CD14-positive monocyte (primary cell): Measurements from ENCODE around the gene PTPRN2. TPM values are rescaled to one million over a fixed set of nuclear protein-coding genes. Genes with fewer than 3 reads are reported as not detected.

ENCODE experiments used
- DNase-seq, 3 donors: peaks; one replicate each; pipeline ENCODE4 v3.0.0-alpha.2; 2011 to 2022
- H2AFZ ChIP-seq: 2 replicates; pipeline ENCODE4 v1.6.0; 2012; ENCODE audit warnings: mild to moderate bottlenecking, low read depth, low read length, inconsistent platforms; ENCODE audit not compliant: insufficient read depth, poor library complexity, severe bottlenecking
- H3K27ac ChIP-seq, 2 donors: 1 replicate in 1 of 2; 2 replicates in 1 of 2; pipeline ENCODE4 v1.5.1; 2012 to 2013; ENCODE audit warnings: low read length in 2 of 2, control low read depth in 1 of 2, inconsistent platforms in 1 of 2, low read depth in 1 of 2, mild to moderate bottlenecking in 1 of 2
- H3K27me3 ChIP-seq, 2 donors: one replicate each; pipeline versions ENCODE4 v1.6.0 to v1.6.1; 2011 to 2013; ENCODE audit warnings: low read length in 2 of 2; ENCODE audit not compliant: control insufficient read depth in 2 of 2, insufficient read depth in 2 of 2
- H3K36me3 ChIP-seq, 2 donors: replicated peaks in 1 of 2; 1 replicate in 1 of 2; 2 replicates in 1 of 2; pipeline versions ENCODE4 v1.5.1 to v1.6.1; 2012 to 2013; ENCODE audit warnings: low read length in 2 of 2, control low read depth in 1 of 2, inconsistent platforms in 1 of 2, mild to moderate bottlenecking in 1 of 2; ENCODE audit not compliant: insufficient read depth in 2 of 2, control insufficient read depth in 1 of 2
- H3K4me1 ChIP-seq, 2 donors: 1 replicate in 1 of 2; 2 replicates in 1 of 2; pipeline versions ENCODE4 v1.5.1 to v1.6.1; 2012 to 2013; ENCODE audit warnings: low read length in 2 of 2, control low read depth in 1 of 2, inconsistent platforms in 1 of 2, mild to moderate bottlenecking in 1 of 2, moderate library complexity in 1 of 2; ENCODE audit not compliant: insufficient read depth in 2 of 2, control insufficient read depth in 1 of 2
- H3K4me2 ChIP-seq: replicated peaks from 2 replicates; pipeline ENCODE3; 2012; ENCODE audit warnings: low read length, moderate library complexity, mild to moderate bottlenecking; ENCODE audit not compliant: poor library complexity, severe bottlenecking; ENCODE audit errors: extremely low read depth
- H3K4me3 ChIP-seq, 3 experiments: fragments of 200-600 bp in 1 of 3; sonication (generic) in 1 of 3; replicated peaks in 1 of 3; 1 replicate in 2 of 3; 2 replicates in 1 of 3; pipeline ENCODE4 v1.5.1; 2011 to 2013; ENCODE audit warnings: low read length in 3 of 3, mild to moderate bottlenecking in 3 of 3, control low read depth in 2 of 3, low read depth in 2 of 3, inconsistent platforms in 1 of 3, moderate library complexity in 1 of 3
- H3K79me2 ChIP-seq: 2 replicates; pipeline ENCODE4 v1.6.0; 2012; ENCODE audit warnings: mild to moderate bottlenecking, control low read depth, inconsistent platforms, low read length, moderate library complexity; ENCODE audit not compliant: insufficient read depth
- H3K9ac ChIP-seq: 2 replicates; pipeline ENCODE4 v1.6.0; 2017; ENCODE audit warnings: low read length, mild to moderate bottlenecking; ENCODE audit not compliant: insufficient read depth, poor library complexity, severe bottlenecking
- H3K9me3 ChIP-seq, 2 donors: replicated peaks in 1 of 2; 1 replicate in 1 of 2; 2 replicates in 1 of 2; pipeline versions ENCODE4 v1.5.1 to v1.6.1; 2012 to 2013; ENCODE audit warnings: low read length in 2 of 2, control low read depth in 1 of 2; ENCODE audit not compliant: control insufficient read depth in 1 of 2, insufficient read depth in 1 of 2
- H4K20me1 ChIP-seq: 2 replicates; pipeline ENCODE4 v1.6.0; 2012; ENCODE audit warnings: mild to moderate bottlenecking, low read length, control low read depth, moderate library complexity; ENCODE audit not compliant: insufficient read depth
- H3K27ac Mint-ChIP-seq, 7 donors: one replicate each; pipeline ENCODE4 v1.8.0; 2020; ENCODE audit warnings: mild to moderate bottlenecking in 7 of 7, mixed read lengths in 7 of 7, moderate library complexity in 6 of 7, inconsistent platforms in 2 of 7
- H3K27me3 Mint-ChIP-seq, 3 donors: one replicate each; pipeline ENCODE4 v1.8.0; 2021 to 2022; ENCODE audit warnings: low read depth in 3 of 3, mild to moderate bottlenecking in 3 of 3, mixed read lengths in 3 of 3, moderate library complexity in 3 of 3, inconsistent platforms in 1 of 3
- H3K36me3 Mint-ChIP-seq, 2 donors: one replicate each; pipeline ENCODE4 v1.8.0; 2020; ENCODE audit warnings: mixed read lengths in 2 of 2, inconsistent platforms in 1 of 2, mild to moderate bottlenecking in 1 of 2
- H3K4me1 Mint-ChIP-seq: one replicate; pipeline ENCODE4 v1.8.0; 2020; ENCODE audit warnings: mild to moderate bottlenecking, mixed read lengths
- H3K4me3 Mint-ChIP-seq, 2 donors: one replicate each; pipeline ENCODE4 v1.8.0; 2020; ENCODE audit warnings: mild to moderate bottlenecking in 2 of 2, mixed read lengths in 2 of 2, moderate library complexity in 1 of 2
- H3K9me3 Mint-ChIP-seq, 7 donors: one replicate each; pipeline ENCODE4 v1.8.0; 2020 to 2022; ENCODE audit warnings: mixed read lengths in 7 of 7, mild to moderate bottlenecking in 6 of 7, moderate library complexity in 6 of 7, inconsistent platforms in 2 of 7
- CTCF ChIP-seq: fragments of 200-600 bp; IDR thresholded peaks from one replicate; pipeline ENCODE4 v1.8.0; 2022; ENCODE audit warnings: antibody characterized with exemption, mild to moderate bottlenecking
- WGBS: methylation state at CpG from one replicate; pipeline ENCODE4 v1.1.5; 2013; ENCODE audit warnings: missing lambda C conversion rate; ENCODE audit not compliant: insufficient coverage; 5-methylcytosine and 5-hydroxymethylcytosine counted together
- intact Hi-C, 2 donors: fragments of 100-400 bp; cut with micrococcal nuclease; formaldehyde crosslinking; loops; one replicate each; pipeline versions ENCODE4 v1.15.0 to v1.15.1; 2023
- polyA plus RNA-seq, 3 donors: library from polyadenylated mRNA; depleted of rRNA in 1 of 3; unstranded in 2 of 3; stranded (reverse) in 1 of 3; fragments of 300-500 nt in 2 of 3; fragments of >200 nt in 1 of 3; fragmentation: Illumina TruSeq in 2 of 3; gene quantifications; 1 replicate in 2 of 3; 2 replicates in 1 of 3; pipeline ENCODE4 v1.2.3, GENCODE V29; 2012 to 2021

The PTPRN2 gene
- polyA plus RNA-seq, 3 donors: 0.25 to 1.4 (median 0.97) TPM

GRCh38 chr7:157505646-157506045, 1082.0 kb downstream of the PTPRN2 start:
- H3K79me2 ChIP-seq: no peaks in the 10 kb centered on the region
- Mint-ChIP-seq H3K4me1 (peaks cover 21% of the 10 kb centered on the region), H3K36me3 (no peaks in the 10 kb centered on the region), H3K4me3 (no peak overlapping the region), H3K9me3 (peaks cover 5 to 32% (median 22%) of the 10 kb centered on the region in 7 donors), H3K27ac (no peak overlapping the region), H3K27me3 (peaks cover 15 to 36% (median 32%) of the 10 kb centered on the region in 3 donors)
- no peaks in the 10 kb centered on the region for H4K20me1 ChIP-seq
- no peak overlapping the region for H2AFZ ChIP-seq
- no CpG with 5 or more reads among the region's 1 CpG for WGBS
- H3K4me2 ChIP-seq: no peak overlapping the region
- intact Hi-C loops: no loop called here
- no peak overlapping the region for H3K9ac ChIP-seq
- no peak for DNase-seq
- peaks cover 0 to 9% of the 10 kb centered on the region in 2 donors for H3K27me3 ChIP-seq
- no peak overlapping the region for H3K27ac ChIP-seq
- no peaks in the 10 kb centered on the region for H3K36me3 ChIP-seq
- no peak overlapping the region for H3K4me3 ChIP-seq
- TF ChIP-seq CTCF: no peak
- H3K4me1 ChIP-seq: peaks cover 20 to 21% of the 10 kb centered on the region in 2 donors
- peaks cover 17 to 19% of the 10 kb centered on the region in 2 donors for H3K9me3 ChIP-seq

GRCh38 chr7:157503229-157503628, 1084.4 kb downstream of the PTPRN2 start:
- no peaks in the 10 kb centered on the region for H3K79me2 ChIP-seq
- H3K27ac ChIP-seq: peak overlapping the region in 1 of 2 donors; percentile 20
- no peak for TF ChIP-seq CTCF
- Mint-ChIP-seq H3K27me3 (peaks cover 14 to 24% (median 22%) of the 10 kb centered on the region in 3 donors), H3K27ac (peak overlapping the region in 6 of 7 donors; percentile 26 to 92 (median 74)), H3K9me3 (peaks cover 5 to 32% (median 22%) of the 10 kb centered on the region in 7 donors), H3K4me3 (peak overlapping the region; percentile 26 to 55), H3K4me1 (peaks cover 21% of the 10 kb centered on the region), H3K36me3 (no peaks in the 10 kb centered on the region)
- H3K9me3 ChIP-seq: peaks cover 17 to 19% of the 10 kb centered on the region in 2 donors
- no peaks in the 10 kb centered on the region for H3K36me3 ChIP-seq
- peaks cover 19% of the 10 kb centered on the region in 2 donors for H3K4me1 ChIP-seq
- peak overlapping the region in 1 of 3 experiments; percentile 32 for H3K4me3 ChIP-seq
- WGBS: 20% methylated on average over 1 of the region's 4 CpGs
- H3K27me3 ChIP-seq: peaks cover 0 to under 1% of the 10 kb centered on the region in 2 donors
- no peak overlapping the region for H3K9ac ChIP-seq
- no peak overlapping the region for H2AFZ ChIP-seq
- no peaks in the 10 kb centered on the region for H4K20me1 ChIP-seq
- H3K4me2 ChIP-seq: peak overlapping the region; percentile 51
- DNase-seq: no peak
- intact Hi-C loops: no loop called here
